HPDE6-E6E7 (cell line): ENCODE data around the gene SSC5D.
"Not testable (repeated sequence)": the region's sequence is repeated elsewhere in the genome, so short reads cannot be mapped to it uniquely, and the experiment has no call there.

ENCODE experiments used
- DNase-seq: peaks from one replicate; pipeline ENCODE4 v3.0.0; 2011; ENCODE audit warnings: missing footprints; ENCODE audit errors: extremely low spot score

The SSC5D gene

DNA sequence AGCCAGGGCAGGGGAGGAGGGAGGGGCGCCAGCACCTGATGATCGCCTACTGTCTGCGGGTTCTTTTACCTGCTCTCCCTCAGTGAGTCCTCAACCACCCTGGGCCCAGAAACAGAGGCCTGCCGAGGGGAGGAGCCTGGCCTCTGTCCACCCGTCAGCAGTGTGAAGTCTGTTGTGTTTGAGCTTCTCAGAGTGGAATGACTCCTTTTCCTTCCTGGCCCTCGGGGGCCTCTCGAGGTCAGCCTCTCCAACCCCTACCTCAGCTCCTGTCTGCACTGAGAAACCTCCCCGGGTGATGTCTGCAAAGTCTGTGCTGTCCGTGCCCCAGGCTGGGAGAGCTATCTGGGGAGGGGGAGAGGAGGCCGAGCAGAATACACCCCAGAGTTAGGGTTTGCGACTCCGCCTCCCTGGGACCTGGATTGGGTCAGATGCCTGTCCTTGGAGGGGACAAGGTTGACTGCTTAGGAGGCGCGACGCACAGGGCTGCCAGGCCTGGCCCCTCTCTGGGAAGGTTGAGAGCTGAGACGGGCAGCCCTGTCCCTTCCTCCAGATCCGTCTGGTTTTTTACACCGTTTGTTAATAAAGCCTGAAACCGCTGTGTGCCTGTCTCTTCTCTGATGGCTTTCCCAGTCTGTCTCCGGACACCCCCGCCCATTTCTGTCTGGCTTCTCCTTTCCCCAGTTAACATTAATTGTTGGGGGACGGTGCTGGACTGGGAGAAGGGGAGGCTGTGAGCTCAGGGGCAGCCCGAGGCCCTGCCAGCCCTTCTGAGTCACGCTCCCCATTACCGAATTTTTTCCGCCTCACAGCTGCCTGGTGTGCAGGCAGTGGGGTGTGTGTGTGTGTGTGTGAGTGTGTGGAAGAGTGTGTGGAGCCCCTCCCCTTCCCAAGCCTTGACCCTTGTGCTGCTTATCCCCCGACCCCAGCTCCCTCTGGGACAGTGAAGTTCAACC is 989 bp upstream of the SSC5D start:
- DNase-seq, result peak; percentile 84

GRCh38 chr19:55488986-55489710 is 912 bp downstream of the SSC5D start:
- DNase-seq, result no peak

DNA sequence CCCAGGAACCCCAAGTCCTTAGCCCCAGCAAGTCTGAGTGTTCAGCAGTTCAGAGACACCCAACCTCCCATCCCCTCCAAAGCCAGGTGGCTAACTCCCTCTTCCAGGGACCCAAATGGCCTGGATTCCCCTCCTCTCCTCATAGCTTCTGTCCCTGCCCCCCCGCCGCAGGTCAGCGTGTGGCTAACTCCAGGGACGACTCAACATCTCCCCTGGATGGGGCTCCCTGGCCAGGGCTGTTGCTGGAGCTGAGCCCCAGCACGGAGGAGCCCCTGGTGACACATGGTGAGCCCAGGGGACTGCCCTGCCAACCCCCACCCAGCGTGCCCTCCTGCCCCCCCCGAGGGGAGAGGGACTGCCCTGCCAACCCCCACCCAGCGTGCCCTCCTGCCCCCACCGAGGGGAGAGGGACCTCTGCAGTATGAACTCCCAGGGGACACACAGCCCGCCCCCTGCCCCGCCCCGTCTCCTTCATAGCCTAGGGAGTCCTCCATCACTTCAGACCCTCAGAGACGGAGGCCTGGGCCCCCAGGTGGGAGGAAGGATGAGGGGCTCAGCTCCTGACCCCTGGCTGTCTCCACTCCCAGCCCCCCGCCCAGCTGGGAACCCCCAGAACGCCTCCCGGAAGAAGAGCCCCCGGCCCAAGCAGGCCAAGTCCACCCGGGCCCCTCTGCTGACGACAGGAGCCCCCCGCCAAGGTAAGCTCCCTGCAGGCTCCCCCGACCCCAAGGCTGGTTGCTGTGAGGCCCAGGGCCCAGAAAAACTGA is 1.7 kb downstream of the SSC5D start:
- no peak for DNase-seq

DNA sequence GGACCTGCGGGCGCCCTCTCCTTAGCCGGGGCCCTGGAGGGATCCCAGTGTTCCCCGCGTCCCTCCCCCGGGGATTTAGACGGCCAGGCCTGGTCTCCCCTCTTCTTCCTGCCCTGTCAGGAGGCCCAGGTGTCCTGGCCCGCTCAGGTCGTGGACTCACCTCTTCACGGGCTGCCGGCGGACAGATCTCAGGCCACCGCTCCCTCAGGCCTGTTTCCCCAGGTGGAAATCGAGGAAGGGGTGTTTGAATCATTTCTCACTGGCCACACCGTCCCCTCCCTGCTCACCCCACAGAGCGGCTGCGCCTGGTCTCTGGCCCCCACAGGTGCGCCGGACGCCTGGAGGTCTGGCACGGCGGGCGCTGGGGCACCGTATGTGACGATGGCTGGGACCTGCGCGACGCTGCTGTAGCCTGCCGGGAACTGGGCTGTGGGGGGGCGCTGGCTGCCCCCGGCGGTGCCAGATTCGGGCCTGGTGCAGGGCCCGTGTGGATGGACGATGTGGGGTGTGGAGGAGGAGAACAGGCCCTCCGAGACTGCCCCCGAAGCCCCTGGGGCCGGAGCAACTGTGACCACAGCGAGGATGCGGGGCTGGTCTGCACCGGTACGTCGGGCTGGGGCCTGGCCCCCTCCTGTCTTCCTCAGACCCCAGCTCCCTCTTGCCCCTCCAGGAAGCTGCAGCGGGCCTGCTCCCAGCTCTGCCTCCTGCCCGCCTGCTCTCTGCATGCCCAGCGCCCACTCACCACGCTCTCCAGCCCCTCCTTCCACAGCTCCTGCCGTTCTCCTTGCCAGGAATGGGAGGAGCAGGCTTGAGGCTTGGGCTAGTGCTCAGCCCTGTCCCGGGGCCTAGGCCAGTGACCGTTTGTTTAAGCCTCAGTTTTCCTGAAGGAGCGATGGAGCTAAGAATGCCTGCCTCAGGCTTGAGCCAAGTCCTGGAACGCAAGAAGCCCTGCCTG is 2.5 kb downstream of the SSC5D start:
- no peak for DNase-seq

- no peak for DNase-seq
Observed at GRCh38 chr19:55491546-55492360, 3.5 kb downstream of the SSC5D start.

- no peak for DNase-seq
Observed at GRCh38 chr19:55492362-55492944, 4.2 kb downstream of the SSC5D start.

- no peak for DNase-seq
Observed at GRCh38 chr19:55493052-55493644, 4.9 kb downstream of the SSC5D start.

DNA sequence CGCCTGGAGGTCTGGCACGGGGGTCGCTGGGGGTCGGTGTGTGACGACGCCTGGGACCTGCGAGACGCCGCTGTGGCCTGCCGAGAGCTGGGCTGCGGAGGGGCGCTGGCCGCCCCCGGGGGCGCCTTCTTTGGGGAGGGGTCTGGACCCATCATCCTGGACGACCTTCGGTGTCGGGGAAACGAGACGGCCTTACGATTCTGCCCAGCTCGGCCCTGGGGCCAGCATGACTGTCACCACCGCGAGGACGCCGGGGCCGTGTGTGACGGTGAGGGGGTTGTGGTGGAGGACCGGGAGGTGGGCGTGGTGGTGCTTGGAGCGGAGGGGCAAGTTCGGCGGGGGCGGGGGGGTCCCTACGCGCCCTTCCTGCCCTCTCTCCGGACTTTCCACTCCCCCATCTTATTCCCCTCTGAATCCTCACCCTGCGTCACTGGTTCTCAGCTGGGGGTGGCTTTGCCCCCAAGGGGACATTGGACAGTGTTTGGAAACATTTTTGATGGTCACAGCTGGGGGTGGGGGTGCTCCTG is 5.5 kb downstream of the SSC5D start:
- no peak for DNase-seq

- no peak for DNase-seq
Observed at GRCh38 chr19:55494172-55494761, 6.0 kb downstream of the SSC5D start.

GRCh38 chr19:55495646-55496349 is 7.6 kb downstream of the SSC5D start:
- DNase-seq, result no peak

GRCh38 chr19:55496820-55497219 is 8.6 kb downstream of the SSC5D start:
- not testable (repeated sequence) for DNase-seq

DNA sequence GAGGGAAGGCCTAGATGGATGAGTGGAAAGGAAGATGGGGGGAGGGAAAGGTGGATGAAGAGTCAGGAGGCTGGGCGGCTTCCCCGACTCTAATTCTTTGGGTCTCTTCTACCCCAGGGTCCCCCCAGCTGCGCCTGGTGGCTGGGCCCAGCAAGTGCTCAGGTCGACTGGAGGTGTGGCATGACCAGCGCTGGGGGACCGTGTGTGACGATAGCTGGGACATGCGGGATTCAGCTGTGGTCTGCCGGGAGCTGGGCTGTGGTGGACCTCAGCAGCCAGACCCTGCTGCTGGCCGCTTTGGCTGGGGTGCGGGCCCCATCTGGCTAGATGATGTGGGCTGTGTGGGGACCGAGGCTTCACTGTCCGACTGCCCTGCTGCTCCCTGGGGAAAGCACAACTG is 9.5 kb downstream of the SSC5D start:
- no peak for DNase-seq

DNA sequence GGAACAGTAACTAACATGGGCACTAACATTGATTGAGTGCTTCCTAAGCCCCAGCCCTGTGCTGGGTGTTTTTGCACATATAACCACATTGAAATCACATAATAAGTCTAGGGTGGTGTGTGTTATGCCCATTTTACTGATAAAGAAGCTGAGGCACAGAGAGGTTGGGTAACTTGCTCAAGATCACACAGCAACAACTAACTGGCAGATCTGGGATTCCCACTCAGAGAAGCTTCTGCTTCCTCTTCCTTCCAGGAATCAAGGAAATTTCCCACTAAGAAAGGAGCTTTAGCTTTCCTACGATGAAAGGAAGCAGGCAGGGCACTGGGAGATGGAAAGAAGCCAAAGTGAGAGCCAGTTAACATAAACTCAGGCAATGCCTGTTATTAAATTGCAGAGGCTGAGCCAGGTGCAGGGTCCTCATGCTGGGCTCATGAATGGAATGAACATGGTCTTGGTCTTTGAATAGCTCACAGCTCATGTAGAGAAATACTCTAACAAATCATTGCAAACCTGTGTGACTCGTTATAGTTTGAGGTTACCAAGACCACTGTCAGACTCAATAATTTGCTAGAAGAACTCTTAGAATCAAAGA is 10.1 kb downstream of the SSC5D start:
- DNase-seq, result no peak

GRCh38 chr19:55500368-55500952 is 12.2 kb downstream of the SSC5D start:
- no peak for DNase-seq

DNA sequence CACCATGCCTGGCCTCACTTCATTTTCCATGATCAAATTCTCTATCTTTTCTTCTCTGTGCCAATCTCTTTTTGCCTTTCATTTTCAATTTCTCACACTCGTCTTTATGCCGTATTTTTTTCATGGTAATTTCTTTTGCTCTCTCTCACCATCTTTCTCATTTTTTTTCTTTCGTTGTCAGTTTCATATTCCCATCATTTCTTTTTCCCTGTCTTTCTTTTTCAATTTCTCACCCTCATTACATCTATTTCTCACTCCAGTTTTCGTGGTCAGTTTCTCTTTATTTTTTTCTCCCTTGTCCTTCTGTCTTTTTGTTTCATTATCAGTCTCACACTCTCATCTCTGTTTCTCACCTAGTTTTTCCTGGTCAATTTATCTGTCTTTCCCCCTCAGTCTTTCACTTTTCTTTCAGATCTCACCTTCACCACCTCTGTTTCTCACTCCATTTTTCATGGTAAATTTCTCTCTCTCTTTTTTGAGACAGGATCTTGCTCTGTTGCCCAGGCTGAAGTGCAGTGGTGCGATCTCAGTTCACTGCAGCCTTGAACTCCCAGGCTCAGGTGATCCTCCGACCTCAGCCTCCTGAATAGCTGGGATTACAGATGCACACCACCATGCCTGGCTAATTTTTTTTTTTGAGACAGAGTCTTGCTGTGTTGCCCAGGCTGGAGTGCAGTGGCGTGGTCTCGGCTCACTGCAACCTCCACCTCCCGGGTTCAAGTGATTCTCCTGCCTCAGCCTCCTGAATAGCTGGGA is 14.1 kb downstream of the SSC5D start:
- DNase-seq, result no peak

DNA sequence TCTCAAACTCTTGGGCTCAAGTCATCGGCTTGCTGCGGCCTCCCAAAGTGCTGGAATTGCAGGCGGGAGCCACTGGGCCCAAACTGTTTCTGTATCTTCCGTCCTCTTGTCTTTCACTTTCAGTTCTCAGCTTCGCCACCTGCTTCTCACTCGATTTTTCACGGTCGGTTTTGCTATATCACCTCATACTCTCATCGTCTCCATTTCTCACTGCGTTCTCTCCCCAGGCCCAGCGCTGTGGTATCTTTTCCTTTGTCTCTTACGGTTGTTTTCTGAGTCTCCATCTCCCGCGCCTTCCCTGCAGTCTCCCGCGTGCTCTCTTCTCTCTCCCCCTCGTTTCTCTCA is 14.9 kb downstream of the SSC5D start:
- no peak for DNase-seq
